PC-9 (cell line): ENCODE results near the gene PTPRCAP.

Experiments used
- EZH2 ChIP-seq: fragments of 200-600 bp; sonication (generic); IDR thresholded peaks from 2 replicates; pipeline ENCODE4 v1.8.0; 2017; ENCODE audit warnings: antibody characterized with exemption, low read depth
- TF ChIP-seq, protein P1 (sequence below): fragments of 200-600 bp; sonication (generic); conservative IDR thresholded peaks from 2 replicates; pipeline ENCODE4 v1.6.1; 2017; ENCODE audit warnings: mixed run types, antibody characterized with exemption, mild to moderate bottlenecking, moderate library complexity

GRCh38 chr11:67412495-67413179, 24.8 kb downstream of the PTPRCAP start:
- TF ChIP-seq, protein P1, sequence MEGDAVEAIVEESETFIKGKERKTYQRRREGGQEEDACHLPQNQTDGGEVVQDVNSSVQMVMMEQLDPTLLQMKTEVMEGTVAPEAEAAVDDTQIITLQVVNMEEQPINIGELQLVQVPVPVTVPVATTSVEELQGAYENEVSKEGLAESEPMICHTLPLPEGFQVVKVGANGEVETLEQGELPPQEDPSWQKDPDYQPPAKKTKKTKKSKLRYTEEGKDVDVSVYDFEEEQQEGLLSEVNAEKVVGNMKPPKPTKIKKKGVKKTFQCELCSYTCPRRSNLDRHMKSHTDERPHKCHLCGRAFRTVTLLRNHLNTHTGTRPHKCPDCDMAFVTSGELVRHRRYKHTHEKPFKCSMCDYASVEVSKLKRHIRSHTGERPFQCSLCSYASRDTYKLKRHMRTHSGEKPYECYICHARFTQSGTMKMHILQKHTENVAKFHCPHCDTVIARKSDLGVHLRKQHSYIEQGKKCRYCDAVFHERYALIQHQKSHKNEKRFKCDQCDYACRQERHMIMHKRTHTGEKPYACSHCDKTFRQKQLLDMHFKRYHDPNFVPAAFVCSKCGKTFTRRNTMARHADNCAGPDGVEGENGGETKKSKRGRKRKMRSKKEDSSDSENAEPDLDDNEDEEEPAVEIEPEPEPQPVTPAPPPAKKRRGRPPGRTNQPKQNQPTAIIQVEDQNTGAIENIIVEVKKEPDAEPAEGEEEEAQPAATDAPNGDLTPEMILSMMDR = no peak
- no peak for TF ChIP-seq EZH2
